Endothelial cell of umbilical vein (primary cell): Measurements from ENCODE around the gene SFSWAP.
"Not testable (repeated sequence)": the region's sequence is repeated elsewhere in the genome, so short reads cannot be mapped to it uniquely, and the experiment has no call there.

ENCODE experiments used
- CTCF ChIP-seq, 2 donors: IDR thresholded peaks; 1 replicate in 1 of 2; 2 replicates in 1 of 2; pipeline ENCODE4 v1.5.1; 2011; ENCODE audit warnings: low read length in 2 of 2, mild to moderate bottlenecking in 2 of 2, moderate library complexity in 2 of 2, control low read depth in 1 of 2, inconsistent platforms in 1 of 2, low read depth in 1 of 2; ENCODE audit not compliant: insufficient read depth in 1 of 2; ENCODE audit errors: extremely low read depth in 1 of 2
- EZH2 ChIP-seq: IDR thresholded peaks from 2 replicates; pipeline ENCODE4 v1.6.1; 2012; ENCODE audit warnings: borderline replicate concordance, low read depth, mild to moderate bottlenecking, moderate library complexity, low read length, inconsistent platforms; ENCODE audit not compliant: severe bottlenecking
- FOS ChIP-seq: IDR thresholded peaks from 2 replicates; pipeline ENCODE4 v1.6.1; 2011; ENCODE audit warnings: mild to moderate bottlenecking, low read length, moderate library complexity, borderline replicate concordance; ENCODE audit not compliant: insufficient read depth
- GATA2 ChIP-seq: IDR thresholded peaks from 2 replicates; pipeline ENCODE4 v1.7.0; 2011; ENCODE audit warnings: low read depth, mild to moderate bottlenecking, moderate library complexity, mixed read lengths, low read length; ENCODE audit not compliant: insufficient read length, insufficient read depth
- JUN ChIP-seq: IDR thresholded peaks from 2 replicates; pipeline ENCODE4 v1.6.1; 2011; ENCODE audit warnings: borderline replicate concordance, low read depth; ENCODE audit not compliant: insufficient read length, insufficient read depth
- MAX ChIP-seq: IDR thresholded peaks from 2 replicates; pipeline ENCODE4 v1.6.1; 2011; ENCODE audit not compliant: insufficient read depth, insufficient read length
- MYC ChIP-seq: IDR thresholded peaks from one replicate; pipeline ENCODE4 v1.6.1; 2011; ENCODE audit warnings: mild to moderate bottlenecking, low read depth, low read length
- POLR2A ChIP-seq: IDR thresholded peaks from 2 replicates; pipeline ENCODE4 v1.6.1; 2012; ENCODE audit warnings: low read depth, mild to moderate bottlenecking, control low read depth, low read length
- POLR2AphosphoS5 ChIP-seq: IDR thresholded peaks from 2 replicates; pipeline ENCODE4 v1.6.1; 2012; ENCODE audit warnings: low read depth, mild to moderate bottlenecking, control low read depth, low read length, moderate library complexity; ENCODE audit not compliant: insufficient read depth

GRCh38 chr12:131777269-131777668 lies 66.4 kb downstream of the SFSWAP start:
- not testable (repeated sequence) for TF ChIP-seq EZH2; CTCF (IDR thresholded peaks at IDR 0.05; ENCODE audit: extremely low read depth in 1 of 2, insufficient read depth in 1 of 2, low read depth in 1 of 2, low read length in 2 of 2); POLR2A; POLR2AphosphoS5; FOS; MYC; JUN; MAX; GATA2
